Fibroblast of the conjunctiva (primary cell): Measurements from ENCODE around the gene TTLL10.
A peak's percentile ranks its signal among the peaks of the same experiment; 100 is the strongest.
"Not testable (repeated sequence)": the region's sequence is repeated elsewhere in the genome, so short reads cannot be mapped to it uniquely, and the experiment has no call there.

Experiments
- DNase-seq: peaks from one replicate; pipeline ENCODE4 v3.0.0-alpha.2; 2010; ENCODE audit warnings: low read depth

Gene TTLL10

GRCh38 chr1:1141244-1141910 lies 32.3 kb upstream of the TTLL10 start:
- no peak for DNase-seq

- no peak for DNase-seq
Measured at GRCh38 chr1:1141911-1142250, 31.8 kb upstream of the TTLL10 start.

GRCh38 chr1:1142352-1142751 lies 31.3 kb upstream of the TTLL10 start:
- not testable (repeated sequence) for DNase-seq

GRCh38 chr1:1142844-1143243 lies 30.8 kb upstream of the TTLL10 start:
- no peak for DNase-seq

GRCh38 chr1:1143636-1144035 lies 30.0 kb upstream of the TTLL10 start:
- DNase-seq = no peak

- no peak for DNase-seq
Measured at GRCh38 chr1:1144122-1144842, 29.4 kb upstream of the TTLL10 start.

- no peak for DNase-seq
Measured at GRCh38 chr1:1144843-1145546, 28.7 kb upstream of the TTLL10 start.

- DNase-seq = no peak
Measured at GRCh38 chr1:1145547-1145914, 28.1 kb upstream of the TTLL10 start.

GRCh38 chr1:1146026-1146425 lies 27.7 kb upstream of the TTLL10 start:
- DNase-seq = no peak

- DNase-seq = no peak
Measured at GRCh38 chr1:1146596-1146995, 27.1 kb upstream of the TTLL10 start.

GRCh38 chr1:1148061-1148460 lies 25.6 kb upstream of the TTLL10 start:
- DNase-seq = no peak

GRCh38 chr1:1148569-1148968 lies 25.1 kb upstream of the TTLL10 start:
- DNase-seq = no peak

GRCh38 chr1:1149416-1149815 lies 24.3 kb upstream of the TTLL10 start:
- no peak for DNase-seq

GRCh38 chr1:1150100-1150499 lies 23.6 kb upstream of the TTLL10 start:
- DNase-seq = no peak

- no peak for DNase-seq
Measured at GRCh38 chr1:1151306-1151705, 22.4 kb upstream of the TTLL10 start.

- DNase-seq = not testable (repeated sequence)
Measured at GRCh38 chr1:1152431-1152830, 21.2 kb upstream of the TTLL10 start.

- not testable (repeated sequence) for DNase-seq
Measured at GRCh38 chr1:1153215-1153614, 20.5 kb upstream of the TTLL10 start.

GRCh38 chr1:1153874-1154273 lies 19.8 kb upstream of the TTLL10 start:
- DNase-seq = no peak

GRCh38 chr1:1155258-1155657 lies 18.4 kb upstream of the TTLL10 start:
- DNase-seq = no peak

- no peak for DNase-seq
Measured at GRCh38 chr1:1156140-1157032, 17.3 kb upstream of the TTLL10 start.

GRCh38 chr1:1157033-1157365 lies 16.7 kb upstream of the TTLL10 start:
- DNase-seq = no peak

GRCh38 chr1:1157426-1157913 lies 16.2 kb upstream of the TTLL10 start:
- peak; percentile 68 for DNase-seq
